HepG2 (cell line): ENCODE data around the gene AKAP8L. TPM values are rescaled to one million over a fixed set of nuclear protein-coding genes. Genes with fewer than 3 reads are reported as not detected.

ENCODE experiments used
- AHR ChIP-seq: IDR thresholded peaks from 2 replicates; pipeline ENCODE4 v1.6.1; 2018; ENCODE audit warnings: missing genetic modification reagents, missing compliant biosample characterization
- BCL6 ChIP-seq: IDR thresholded peaks from 2 replicates; pipeline ENCODE4 v1.6.1; 2016; ENCODE audit warnings: missing genetic modification reagents, missing compliant biosample characterization
- CHD2 ChIP-seq: IDR thresholded peaks from 2 replicates; pipeline ENCODE4 v1.6.1; 2011; ENCODE audit warnings: low read depth, low read length, improper control_type of control experiment
- JDP2 ChIP-seq: sonication (generic); formaldehyde crosslinking; IDR thresholded peaks from 2 replicates; pipeline ENCODE4 v1.8.1; 2022; ENCODE audit warnings: missing genetic modification reagents, borderline replicate concordance
- KLF6 ChIP-seq: IDR thresholded peaks from 2 replicates; pipeline ENCODE4 v1.8.0; 2016; ENCODE audit warnings: missing biosample characterization, missing genetic modification reagents
- MEF2D ChIP-seq: sonication (generic); formaldehyde crosslinking; IDR thresholded peaks from 2 replicates; pipeline ENCODE4 v1.5.1; 2020; ENCODE audit warnings: mild to moderate bottlenecking, missing genetic modification reagents
- PCBP1 ChIP-seq: fragments of 200-400 bp; formaldehyde crosslinking; IDR thresholded peaks from 2 replicates; pipeline ENCODE4 v1.6.1; 2017; ENCODE audit warnings: mild to moderate bottlenecking, low read depth, low read length, borderline replicate concordance
- RBFOX2 ChIP-seq: fragments of 200-400 bp; formaldehyde crosslinking; IDR thresholded peaks from 2 replicates; pipeline ENCODE4 v1.6.1; 2017; ENCODE audit warnings: low read depth, mild to moderate bottlenecking, low read length
- RCOR2 ChIP-seq: IDR thresholded peaks from 2 replicates; pipeline ENCODE4 v1.6.1; 2016; ENCODE audit warnings: missing biosample characterization, missing genetic modification reagents
- SIX1 ChIP-seq: sonication (generic); formaldehyde crosslinking; IDR thresholded peaks from 2 replicates; pipeline ENCODE4 v1.4.0; 2020; ENCODE audit warnings: missing genetic modification reagents, borderline replicate concordance
- THYN1 ChIP-seq: sonication (generic); formaldehyde crosslinking; IDR thresholded peaks from 2 replicates; pipeline ENCODE4 v1.8.1; 2023; ENCODE audit warnings: low read depth, mild to moderate bottlenecking, moderate library complexity, missing genetic modification reagents, borderline replicate concordance
- UBTF ChIP-seq: sonication (generic); formaldehyde crosslinking; IDR thresholded peaks from 2 replicates; pipeline ENCODE4 v1.4.0; 2020; ENCODE audit warnings: mild to moderate bottlenecking, missing genetic modification reagents
- XRCC5 ChIP-seq: fragments of 200-400 bp; formaldehyde crosslinking; optimal IDR thresholded peaks from 2 replicates; pipeline ENCODE3; 2017; ENCODE audit warnings: mild to moderate bottlenecking, low read length
- ZHX1 ChIP-seq: sonication (generic); formaldehyde crosslinking; IDR thresholded peaks from 2 replicates; pipeline ENCODE4 v1.8.1; 2022; ENCODE audit warnings: low read depth, mild to moderate bottlenecking, missing genetic modification reagents
- ZNF274 ChIP-seq: sonication (generic); formaldehyde crosslinking; IDR thresholded peaks from 2 replicates; pipeline ENCODE4 v1.5.1; 2020; ENCODE audit warnings: mild to moderate bottlenecking, missing genetic modification reagents
- ZNF530 ChIP-seq: sonication (generic); formaldehyde crosslinking; IDR thresholded peaks from 2 replicates; pipeline ENCODE4 v1.5.0; 2020; ENCODE audit warnings: low read depth, mild to moderate bottlenecking, missing genetic modification reagents
- ZNF660 ChIP-seq: sonication (generic); formaldehyde crosslinking; IDR thresholded peaks from 2 replicates; pipeline ENCODE4 v1.5.1; 2020; ENCODE audit warnings: mild to moderate bottlenecking, low read depth, missing genetic modification reagents, borderline replicate concordance
- ZNF678 ChIP-seq: sonication (generic); formaldehyde crosslinking; IDR thresholded peaks from 2 replicates; pipeline ENCODE4 v1.4.0; 2020; ENCODE audit warnings: mild to moderate bottlenecking, missing genetic modification reagents
- ZNF713 ChIP-seq: sonication (generic); formaldehyde crosslinking; IDR thresholded peaks from 2 replicates; pipeline ENCODE4 v1.4.0; 2020; ENCODE audit warnings: mild to moderate bottlenecking, missing genetic modification reagents
- ZNF883 ChIP-seq: sonication (generic); formaldehyde crosslinking; IDR thresholded peaks from 2 replicates; pipeline ENCODE4 v1.5.1; 2020; ENCODE audit warnings: mild to moderate bottlenecking, missing genetic modification reagents; ENCODE audit errors: not compliant biosample characterization
- polyA plus RNA-seq, 8 experiments: library from polyadenylated mRNA; depleted of rRNA in 3 of 8; stranded (reverse) in 7 of 8; unstranded in 1 of 8; fragments of >200 nt; fragmentation: Illumina TruSeq in 4 of 8; extraction: Trizol in 4 of 8; gene quantifications; 2 replicates each; pipeline versions ENCODE4 v1.2.1 to v1.2.3, GENCODE V29; 2011 to 2016; ENCODE audit warnings: low read depth in 4 of 8, missing spikeins in 1 of 8, mixed read lengths in 1 of 8; ENCODE audit not compliant: insufficient read depth in 1 of 8
- total RNA-seq, 5 experiments: library from RNA; depleted of rRNA; stranded (reverse); fragments of >200 nt; fragmentation: Illumina TruSeq; extraction: Trizol; gene quantifications; 2 replicates each; pipeline ENCODE4 v1.2.3, GENCODE V29; 2016; ENCODE audit warnings: low read depth in 1 of 5

Gene AKAP8L
- total and polyA plus RNA-seq, 2 of the 13 experiments (the other 11 are each of a cell fraction or from before 2014, with no cell fraction given) = 48.2 to 49.6 TPM

- no peak; the same call in 1 of the 2 replicates for TF ChIP-seq ZNF660
- no peak; the same call in 1 of the 2 replicates for TF ChIP-seq JDP2 (CRISPR knock-in tag)
- no peak for TF ChIP-seq RCOR2 (CRISPR knock-in tag)
- no peak for TF ChIP-seq ZNF678 (CRISPR knock-in tag)
- peak; percentile 47; the same call in 1 of the 2 replicates for TF ChIP-seq KLF6 (CRISPR knock-in tag)
- TF ChIP-seq ZNF274 (CRISPR knock-in tag) = no peak
- TF ChIP-seq AHR (CRISPR knock-in tag) = peak; percentile 87; the same call in 1 of the 2 replicates
- TF ChIP-seq ZNF713 = no peak; the same call in 1 of the 2 replicates
- no peak for TF ChIP-seq ZNF530 (CRISPR knock-in tag)
- no peak for TF ChIP-seq PCBP1
- TF ChIP-seq ZNF883 = peak; percentile 31
- peak; percentile 9; the same call in 1 of the 2 replicates for TF ChIP-seq BCL6
- no peak for TF ChIP-seq MEF2D (CRISPR knock-in tag)
- TF ChIP-seq XRCC5 = no peak
- no peak for TF ChIP-seq SIX1 (CRISPR knock-in tag)
- TF ChIP-seq ZHX1 = peak; percentile 19; the same call in 1 of the 2 replicates
- TF ChIP-seq RBFOX2 = peak; percentile 91
- TF ChIP-seq CHD2 = peak; percentile 24
- peak; percentile 75; the same call in 1 of the 2 replicates for TF ChIP-seq UBTF (CRISPR knock-in tag)
- no peak for TF ChIP-seq THYN1 (CRISPR knock-in tag)
Observed at GRCh38 chr19:15379083-15379998, 39.4 kb downstream of the AKAP8L start, which contains the start of gene AKAP8 (continued).
